HG02938 (cell line): ENCODE results near the gene KRT14.

ENCODE experiments used
- ATAC-seq: cut with Tn5 transposase; IDR thresholded peaks from one replicate; pipeline ENCODE4 v1.9.1; 2021; ENCODE audit warnings: mild to moderate bottlenecking, moderate library complexity; ENCODE audit not compliant: unreplicated experiment

KRT14 gene

DNA sequence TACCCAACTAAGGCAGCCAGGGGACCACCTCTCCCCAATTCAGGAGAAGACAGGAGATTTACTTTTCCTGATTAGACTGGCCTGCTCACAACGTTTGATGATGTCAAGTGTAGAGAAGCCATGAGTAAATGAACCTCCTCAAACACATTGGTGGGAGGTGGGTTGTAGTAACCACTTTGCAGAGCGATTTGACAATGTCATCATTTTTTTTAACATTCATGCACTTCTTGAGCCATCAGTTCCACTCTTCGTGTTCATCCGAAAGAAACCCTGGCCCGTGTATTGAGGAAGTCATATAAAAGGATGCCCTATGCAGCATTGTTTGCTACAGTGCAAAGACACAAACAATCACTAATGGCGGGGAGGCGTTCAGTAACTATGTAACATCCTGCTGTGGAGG is 53.1 kb downstream of the KRT14 start:
- no peak for ATAC-seq

GRCh38 chr17:41532947-41533570 is 53.6 kb downstream of the KRT14 start:
- no peak for ATAC-seq
